ENCODE data around the gene ZBTB16.

Gene ZBTB16

DNA sequence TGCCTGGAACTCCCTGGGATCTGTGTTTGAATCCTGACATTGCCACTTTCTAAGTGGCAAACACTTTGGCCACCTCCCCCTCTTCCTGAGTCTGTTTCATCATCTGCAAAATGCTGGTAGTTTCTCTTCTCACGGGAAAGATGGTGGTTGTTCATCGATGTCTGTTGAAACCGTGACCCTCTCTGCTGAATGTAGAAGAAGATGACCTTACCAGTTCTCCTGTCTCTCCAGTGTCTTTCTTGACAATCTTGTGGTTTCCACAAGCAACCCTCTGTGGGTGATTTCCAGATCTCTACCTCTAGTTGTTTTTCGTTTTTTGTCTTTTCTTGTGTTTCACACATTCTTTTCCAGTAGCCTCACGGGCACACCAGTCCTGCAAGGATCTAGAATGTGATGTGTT lies 27.5 kb downstream of the ZBTB16 start (continued):
- no peak for TF ChIP-seq OVOL3 (tag by site-specific recombination; IDR thresholded peaks at IDR 0.05)
- TF ChIP-seq ZNF530 (tag by site-specific recombination; IDR thresholded peaks at IDR 0.05; ENCODE audit: low read depth): no peak
- no peak for TF ChIP-seq ZNF148 (tag by site-specific recombination; IDR thresholded peaks at IDR 0.05; ENCODE audit: borderline replicate concordance)
- no peak for TF ChIP-seq ZNF426 (tag by site-specific recombination; IDR thresholded peaks at IDR 0.05)
- no peak for TF ChIP-seq ZNF558 (tag by site-specific recombination; IDR thresholded peaks at IDR 0.05)
- TF ChIP-seq SP3 (tag by site-specific recombination; IDR thresholded peaks at IDR 0.05): no peak
- TF ChIP-seq ZNF600 (tag by site-specific recombination; IDR thresholded peaks at IDR 0.05): no peak
- TF ChIP-seq ZNF140 (tag by site-specific recombination; IDR thresholded peaks at IDR 0.05): no peak
- TF ChIP-seq, protein P1, sequence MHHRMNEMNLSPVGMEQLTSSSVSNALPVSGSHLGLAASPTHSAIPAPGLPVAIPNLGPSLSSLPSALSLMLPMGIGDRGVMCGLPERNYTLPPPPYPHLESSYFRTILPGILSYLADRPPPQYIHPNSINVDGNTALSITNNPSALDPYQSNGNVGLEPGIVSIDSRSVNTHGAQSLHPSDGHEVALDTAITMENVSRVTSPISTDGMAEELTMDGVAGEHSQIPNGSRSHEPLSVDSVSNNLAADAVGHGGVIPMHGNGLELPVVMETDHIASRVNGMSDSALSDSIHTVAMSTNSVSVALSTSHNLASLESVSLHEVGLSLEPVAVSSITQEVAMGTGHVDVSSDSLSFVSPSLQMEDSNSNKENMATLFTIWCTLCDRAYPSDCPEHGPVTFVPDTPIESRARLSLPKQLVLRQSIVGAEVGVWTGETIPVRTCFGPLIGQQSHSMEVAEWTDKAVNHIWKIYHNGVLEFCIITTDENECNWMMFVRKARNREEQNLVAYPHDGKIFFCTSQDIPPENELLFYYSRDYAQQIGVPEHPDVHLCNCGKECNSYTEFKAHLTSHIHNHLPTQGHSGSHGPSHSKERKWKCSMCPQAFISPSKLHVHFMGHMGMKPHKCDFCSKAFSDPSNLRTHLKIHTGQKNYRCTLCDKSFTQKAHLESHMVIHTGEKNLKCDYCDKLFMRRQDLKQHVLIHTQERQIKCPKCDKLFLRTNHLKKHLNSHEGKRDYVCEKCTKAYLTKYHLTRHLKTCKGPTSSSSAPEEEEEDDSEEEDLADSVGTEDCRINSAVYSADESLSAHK (tag by site-specific recombination; IDR thresholded peaks at IDR 0.05): no peak
- no peak for TF ChIP-seq ZNF341 (tag by site-specific recombination; IDR thresholded peaks at IDR 0.05; ENCODE audit: low read depth)
- TF ChIP-seq ZNF548 (tag by site-specific recombination; IDR thresholded peaks at IDR 0.05): no peak
- TF ChIP-seq ZIC2 (tag by site-specific recombination; IDR thresholded peaks at IDR 0.05): no peak
- no peak for TF ChIP-seq KLF9 (tag by site-specific recombination; IDR thresholded peaks at IDR 0.05; ENCODE audit: low read depth)
- TF ChIP-seq, protein P2, sequence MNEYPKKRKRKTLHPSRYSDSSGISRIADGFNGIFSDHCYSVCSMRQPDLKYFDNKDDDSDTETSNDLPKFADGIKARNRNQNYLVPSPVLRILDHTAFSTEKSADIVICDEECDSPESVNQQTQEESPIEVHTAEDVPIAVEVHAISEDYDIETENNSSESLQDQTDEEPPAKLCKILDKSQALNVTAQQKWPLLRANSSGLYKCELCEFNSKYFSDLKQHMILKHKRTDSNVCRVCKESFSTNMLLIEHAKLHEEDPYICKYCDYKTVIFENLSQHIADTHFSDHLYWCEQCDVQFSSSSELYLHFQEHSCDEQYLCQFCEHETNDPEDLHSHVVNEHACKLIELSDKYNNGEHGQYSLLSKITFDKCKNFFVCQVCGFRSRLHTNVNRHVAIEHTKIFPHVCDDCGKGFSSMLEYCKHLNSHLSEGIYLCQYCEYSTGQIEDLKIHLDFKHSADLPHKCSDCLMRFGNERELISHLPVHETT (tag by site-specific recombination; IDR thresholded peaks at IDR 0.05): no peak
- no peak for TF ChIP-seq ZNF624 (tag by site-specific recombination; IDR thresholded peaks at IDR 0.05)

GRCh38 chr11:114088216-114088615 lies 28.7 kb downstream of the ZBTB16 start:
- H3K4me3 ChIP-seq (ENCODE audit: low read depth, low read length): no peak overlapping the region
- H3K4me1 ChIP-seq (ENCODE audit: control insufficient read depth, insufficient read depth, low read length): no peaks in the 10 kb centered on the region
- ChIA-PET CTCF (interaction anchor here (0.7 to 0.8 kb wide), 2 partner anchors 27 to 175 kb away, joined by 3 read pairs; no protein-coding TSS in a partner anchor), POLR2A (no interaction called here)
- H3K36me3 ChIP-seq (ENCODE audit: control insufficient read depth in 2 of 2, insufficient read depth in 1 of 2, low read length in 2 of 2): no peaks in the 10 kb centered on the region
- H3K9me3 ChIP-seq (ENCODE audit: control insufficient read depth, insufficient read depth, low read depth, low read length): no peaks in the 10 kb centered on the region
- H3K27ac ChIP-seq (ENCODE audit: extremely low read depth, low read depth, low read length): no peak overlapping the region
- no peak for TF ChIP-seq KLF8 (tag by site-specific recombination; IDR thresholded peaks at IDR 0.05)
- no peak for TF ChIP-seq KLF7 (tag by site-specific recombination; IDR thresholded peaks at IDR 0.05; ENCODE audit: borderline replicate concordance)
- TF ChIP-seq KLF1 (tag by site-specific recombination; IDR thresholded peaks at IDR 0.05): no peak
- TF ChIP-seq, protein P3, sequence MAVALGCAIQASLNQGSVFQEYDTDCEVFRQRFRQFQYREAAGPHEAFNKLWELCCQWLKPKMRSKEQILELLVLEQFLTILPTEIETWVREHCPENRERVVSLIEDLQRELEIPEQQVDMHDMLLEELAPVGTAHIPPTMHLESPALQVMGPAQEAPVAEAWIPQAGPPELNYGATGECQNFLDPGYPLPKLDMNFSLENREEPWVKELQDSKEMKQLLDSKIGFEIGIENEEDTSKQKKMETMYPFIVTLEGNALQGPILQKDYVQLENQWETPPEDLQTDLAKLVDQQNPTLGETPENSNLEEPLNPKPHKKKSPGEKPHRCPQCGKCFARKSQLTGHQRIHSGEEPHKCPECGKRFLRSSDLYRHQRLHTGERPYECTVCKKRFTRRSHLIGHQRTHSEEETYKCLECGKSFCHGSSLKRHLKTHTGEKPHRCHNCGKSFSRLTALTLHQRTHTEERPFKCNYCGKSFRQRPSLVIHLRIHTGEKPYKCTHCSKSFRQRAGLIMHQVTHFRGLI (tag by site-specific recombination; IDR thresholded peaks at IDR 0.05): no peak
- TF ChIP-seq ZNF2 (tag by site-specific recombination; IDR thresholded peaks at IDR 0.05): no peak
- no peak for TF ChIP-seq ZNF701 (tag by site-specific recombination; IDR thresholded peaks at IDR 0.05)
- no peak for TF ChIP-seq YY2 (tag by site-specific recombination; IDR thresholded peaks at IDR 0.05)
- no peak for TF ChIP-seq ZNF571 (tag by site-specific recombination; IDR thresholded peaks at IDR 0.05)
- no peak for TF ChIP-seq ZFP69B (tag by site-specific recombination; IDR thresholded peaks at IDR 0.05)
- TF ChIP-seq, protein P4, sequence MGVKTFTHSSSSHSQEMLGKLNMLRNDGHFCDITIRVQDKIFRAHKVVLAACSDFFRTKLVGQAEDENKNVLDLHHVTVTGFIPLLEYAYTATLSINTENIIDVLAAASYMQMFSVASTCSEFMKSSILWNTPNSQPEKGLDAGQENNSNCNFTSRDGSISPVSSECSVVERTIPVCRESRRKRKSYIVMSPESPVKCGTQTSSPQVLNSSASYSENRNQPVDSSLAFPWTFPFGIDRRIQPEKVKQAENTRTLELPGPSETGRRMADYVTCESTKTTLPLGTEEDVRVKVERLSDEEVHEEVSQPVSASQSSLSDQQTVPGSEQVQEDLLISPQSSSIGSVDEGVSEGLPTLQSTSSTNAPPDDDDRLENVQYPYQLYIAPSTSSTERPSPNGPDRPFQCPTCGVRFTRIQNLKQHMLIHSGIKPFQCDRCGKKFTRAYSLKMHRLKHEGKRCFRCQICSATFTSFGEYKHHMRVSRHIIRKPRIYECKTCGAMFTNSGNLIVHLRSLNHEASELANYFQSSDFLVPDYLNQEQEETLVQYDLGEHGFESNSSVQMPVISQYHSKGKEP (tag by site-specific recombination; IDR thresholded peaks at IDR 0.05): no peak
- TF ChIP-seq ZNF18 (tag by site-specific recombination; IDR thresholded peaks at IDR 0.05): no peak
- TF ChIP-seq ZNF544 (tag by site-specific recombination; IDR thresholded peaks at IDR 0.05): no peak
- TF ChIP-seq ZNF23 (tag by site-specific recombination; IDR thresholded peaks at IDR 0.05; ENCODE audit: borderline replicate concordance): no peak
- no peak for TF ChIP-seq ZNF266 (tag by site-specific recombination; IDR thresholded peaks at IDR 0.05; ENCODE audit: low read depth)

All from HEK293 (cell line).